Epithelial cell of proximal tubule (primary cell): ENCODE data around the gene DGAT2. TPM values are rescaled to one million over a fixed set of nuclear protein-coding genes. Genes with fewer than 3 reads are reported as not detected.

Experiments
- DNase-seq: peaks from one replicate; pipeline ENCODE4 v3.0.0-alpha.2; 2011; ENCODE audit warnings: low read depth
- H3K4me3 ChIP-seq: 2 replicates; pipeline ENCODE4 v1.5.1; 2011; ENCODE audit warnings: low read depth, mild to moderate bottlenecking, low read length
- CTCF ChIP-seq: conservative IDR thresholded peaks from 2 replicates; pipeline ENCODE4 v1.5.1; 2012; ENCODE audit warnings: low read depth, mild to moderate bottlenecking, low read length
- total RNA-seq: library from RNA; depleted of rRNA; stranded (reverse); fragments of >200 nt; gene quantifications from 2 replicates; pipeline ENCODE4 v1.2.3, GENCODE V29; 2015

The DGAT2 gene
- total RNA-seq, 1 donor from 2014 or later: 1.8 TPM

- no peak for TF ChIP-seq CTCF
- H3K4me3 ChIP-seq: no peak overlapping the region
- DNase-seq: no peak
Measured at GRCh38 chr11:75759832-75760231, 8.7 kb upstream of the DGAT2 start.

GRCh38 chr11:75760243-75760642, 8.3 kb upstream of the DGAT2 start:
- DNase-seq: no peak
- no peak for TF ChIP-seq CTCF
- H3K4me3 ChIP-seq: no peak overlapping the region

- no peak overlapping the region for H3K4me3 ChIP-seq
- peak; percentile 39 for DNase-seq
- TF ChIP-seq CTCF: no peak
Measured at GRCh38 chr11:75760710-75761493, 7.7 kb upstream of the DGAT2 start.

GRCh38 chr11:75762158-75762557, 6.4 kb upstream of the DGAT2 start:
- no peak overlapping the region for H3K4me3 ChIP-seq
- TF ChIP-seq CTCF: no peak
- DNase-seq: no peak

- DNase-seq: no peak
- TF ChIP-seq CTCF: no peak
- H3K4me3 ChIP-seq: no peak overlapping the region
Measured at GRCh38 chr11:75762885-75763284, 5.7 kb upstream of the DGAT2 start.

- H3K4me3 ChIP-seq: no peak overlapping the region
- no peak for TF ChIP-seq CTCF
- no peak for DNase-seq
Measured at GRCh38 chr11:75763846-75764245, 4.7 kb upstream of the DGAT2 start.

- TF ChIP-seq CTCF: no peak
- no peak overlapping the region for H3K4me3 ChIP-seq
- DNase-seq: no peak
Measured at GRCh38 chr11:75765116-75765515, 3.5 kb upstream of the DGAT2 start.
